ENCODE results near the gene OSBPL10. TPM values are rescaled to one million over a fixed set of nuclear protein-coding genes. Genes with fewer than 3 reads are reported as not detected.
A peak's percentile ranks its signal among the peaks of the same experiment; 100 is the strongest.

Gene OSBPL10
- total RNA-seq, 2 experiments from 2014 or later, result 0.26 to 2.3 TPM

DNA sequence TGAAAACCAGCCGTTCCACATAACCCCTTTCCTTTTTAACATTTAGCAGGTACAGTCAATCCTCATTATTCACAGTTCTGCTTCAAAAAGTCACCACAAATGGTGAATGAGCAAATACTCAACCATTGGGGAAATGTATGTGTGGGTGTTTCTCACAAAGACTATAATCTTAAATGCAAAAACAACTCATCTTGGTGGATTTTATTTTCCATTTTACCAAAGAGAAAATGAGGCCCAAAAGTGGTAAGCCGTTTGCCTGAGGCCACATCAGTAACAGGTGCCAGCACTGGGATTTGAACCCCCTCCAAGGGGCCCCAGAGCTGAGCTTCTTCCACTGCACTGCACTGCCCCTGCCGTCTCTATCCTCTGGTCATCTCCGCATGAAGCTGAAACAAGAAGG lies 208.8 kb downstream of the OSBPL10 start:
- Mint-ChIP-seq H3K9me3 (ENCODE audit: low read depth) (no peaks in the 10 kb centered on the region), H3K27me3 (no peaks in the 10 kb centered on the region), H3K4me1 (peaks cover 10% of the 10 kb centered on the region), H3K4me3 (no peak overlapping the region), H3K36me3 (peaks cover 4% of the 10 kb centered on the region), H3K27ac (no peak overlapping the region)
- DNase-seq (no peak), ATAC-seq (no peak)
- CTCF ChIA-PET, result no interaction called here

DNA sequence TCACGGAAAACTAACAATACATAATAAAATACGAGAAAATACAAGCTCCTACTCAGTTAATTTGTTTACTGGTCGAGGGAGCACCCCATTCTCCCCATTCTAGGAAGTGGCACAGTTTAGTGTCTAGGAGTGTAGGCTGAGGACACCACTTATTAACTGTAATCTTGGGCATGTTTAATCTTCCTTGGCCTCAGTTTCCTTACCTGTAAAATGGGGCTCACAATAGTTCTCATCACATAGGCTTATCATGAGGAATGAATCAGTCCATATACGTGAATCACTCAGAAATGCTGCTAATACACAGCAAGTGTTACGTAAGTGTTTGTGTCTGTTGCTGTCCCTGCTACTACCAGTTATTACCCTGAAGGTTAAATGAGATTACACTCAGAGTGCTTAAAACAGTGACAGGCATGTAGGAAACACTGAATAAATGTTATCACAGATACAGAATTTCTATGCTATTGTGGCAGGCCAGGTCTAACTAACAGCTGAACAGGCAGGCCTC lies 210.2 kb downstream of the OSBPL10 start:
- Mint-ChIP-seq H3K9me3 (ENCODE audit: low read depth) (no peaks in the 10 kb centered on the region), H3K4me3 (no peak overlapping the region), H3K27me3 (no peaks in the 10 kb centered on the region), H3K27ac (no peak overlapping the region), H3K36me3 (peaks cover 1% of the 10 kb centered on the region), H3K4me1 (peaks cover 17% of the 10 kb centered on the region)
- CTCF ChIA-PET, result no interaction called here
- no peak for DNase-seq
- no peak for ATAC-seq

DNA sequence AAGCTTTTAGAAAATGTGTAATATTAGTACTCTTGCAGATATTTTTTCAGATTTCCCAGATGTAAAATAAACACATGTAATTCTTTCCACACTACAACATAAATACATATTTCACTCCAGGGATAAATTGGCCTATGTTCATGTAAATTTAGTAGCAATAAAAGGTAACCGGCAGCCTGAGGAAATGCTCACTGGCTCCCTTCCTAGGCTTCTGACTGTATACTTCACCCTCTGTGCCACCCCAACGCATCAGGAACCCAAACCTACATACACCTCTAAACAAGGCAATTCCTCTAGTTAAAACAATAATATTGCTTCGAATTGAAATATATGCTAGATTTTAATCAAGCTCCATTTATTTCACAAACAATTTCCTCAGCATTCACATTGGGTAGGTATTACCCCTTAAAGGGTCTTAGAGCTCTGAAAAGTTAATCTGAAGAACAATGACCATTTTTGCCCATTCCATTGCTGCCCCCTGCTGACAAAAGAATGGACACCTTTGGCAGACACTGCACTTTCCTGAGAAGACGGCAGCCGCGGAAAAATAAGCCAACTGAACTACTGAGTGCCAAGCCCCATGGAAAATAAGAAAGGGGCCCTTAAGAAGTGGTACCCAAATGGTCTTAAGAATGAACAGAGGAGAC lies 212.5 kb downstream of the OSBPL10 start:
- DNase-seq (peak; percentile 65), ATAC-seq (no peak)
- Mint-ChIP-seq H3K27ac (no peak overlapping the region), H3K27me3 (no peaks in the 10 kb centered on the region), H3K36me3 (peaks cover 2% of the 10 kb centered on the region), H3K4me3 (no peak overlapping the region), H3K9me3 (ENCODE audit: low read depth) (no peaks in the 10 kb centered on the region), H3K4me1 (peaks cover 22% of the 10 kb centered on the region)
- CTCF ChIA-PET, result interaction anchor here (0.7 to 1.5 kb wide), 10 partner anchors 10 to 544 kb away, joined by 3 to 7 read pairs (median 4); no protein-coding TSS in a partner anchor

DNA sequence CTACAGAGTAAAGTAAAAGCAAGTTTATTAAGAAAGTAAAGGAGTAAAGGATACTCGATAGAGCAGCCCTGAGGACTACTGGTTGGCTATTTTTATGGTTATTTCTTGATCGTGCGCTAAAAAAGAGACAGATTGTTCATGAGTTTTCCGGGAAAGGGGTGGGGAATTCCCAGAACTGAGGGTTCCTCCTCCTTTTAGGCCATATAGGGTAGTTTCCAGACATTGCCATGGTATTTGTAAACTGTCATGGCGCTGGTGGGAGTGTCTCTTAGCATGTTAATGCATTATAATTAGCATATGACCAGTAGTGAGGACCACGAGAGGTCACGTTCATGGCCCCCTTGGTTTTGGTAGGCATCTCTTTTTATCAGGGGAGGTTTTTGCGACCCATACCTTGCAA lies 213.1 kb downstream of the OSBPL10 start:
- Mint-ChIP-seq H3K4me3 (no peak overlapping the region), H3K27me3 (no peaks in the 10 kb centered on the region), H3K4me1 (peaks cover 25% of the 10 kb centered on the region), H3K27ac (no peak overlapping the region), H3K9me3 (ENCODE audit: low read depth) (no peaks in the 10 kb centered on the region), H3K36me3 (peaks cover 2% of the 10 kb centered on the region)
- no peak for ATAC-seq
- no peak for DNase-seq
- CTCF ChIA-PET, result interaction anchor here (1.1 to 1.4 kb wide), 3 partner anchors 10 to 216 kb away, joined by 3 to 4 read pairs (median 3); no protein-coding TSS in a partner anchor

DNA sequence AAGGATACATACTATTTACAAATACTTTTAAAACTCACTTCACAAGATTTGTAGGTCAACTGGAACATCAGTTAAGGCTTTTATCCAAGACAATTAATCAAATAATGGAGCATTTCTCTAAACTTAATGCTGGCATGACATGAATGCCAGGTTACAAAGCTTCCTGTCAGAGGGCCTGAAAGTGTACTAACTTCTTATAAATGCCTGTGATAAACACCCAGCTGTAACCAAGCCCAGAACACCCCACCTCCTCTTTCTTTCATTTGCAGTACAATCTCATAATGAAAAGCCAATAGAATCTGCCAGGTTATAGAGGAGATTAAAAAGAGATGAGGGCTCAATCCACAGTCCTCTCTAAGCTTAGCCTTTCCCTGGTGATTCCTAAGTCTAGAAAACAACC lies 214.4 kb downstream of the OSBPL10 start:
- Mint-ChIP-seq H3K9me3 (ENCODE audit: low read depth) (no peaks in the 10 kb centered on the region), H3K27me3 (no peaks in the 10 kb centered on the region), H3K27ac (no peak overlapping the region), H3K4me3 (no peak overlapping the region), H3K4me1 (peaks cover 34% of the 10 kb centered on the region), H3K36me3 (peaks cover 2% of the 10 kb centered on the region)
- ATAC-seq, result no peak
- DNase-seq, result no peak
- CTCF ChIA-PET, result interaction anchor here (0.7 to 1.4 kb wide), 3 partner anchors 9 to 998 kb away, joined by 3 to 6 read pairs (median 3); no protein-coding TSS in a partner anchor

DNA sequence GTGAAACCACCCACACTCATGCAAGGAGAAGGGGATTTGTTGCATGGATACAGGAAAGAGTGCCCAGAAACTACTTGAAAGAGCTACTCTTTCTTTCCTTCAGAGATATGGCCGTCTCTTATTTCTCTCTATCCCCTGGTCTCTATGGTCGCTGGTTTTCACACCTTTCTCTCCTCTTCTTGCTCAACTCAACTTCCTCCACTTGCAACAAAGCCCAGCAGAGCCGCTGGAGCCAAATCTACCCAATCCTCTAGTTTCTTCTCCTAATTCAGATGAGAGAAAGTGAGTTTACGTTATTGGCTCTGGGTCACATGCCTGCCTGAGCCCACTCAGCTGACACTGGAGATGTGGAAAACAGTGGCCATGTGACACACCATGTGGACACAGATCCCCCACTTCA lies 215.2 kb downstream of the OSBPL10 start:
- CTCF ChIA-PET, result interaction anchor here (0.7 to 1.4 kb wide), 2 partner anchors 266 to 998 kb away, joined by 3 to 6 read pairs; no protein-coding TSS in a partner anchor
- Mint-ChIP-seq H3K9me3 (ENCODE audit: low read depth) (no peaks in the 10 kb centered on the region), H3K36me3 (peaks cover 2% of the 10 kb centered on the region), H3K4me3 (no peak overlapping the region), H3K27me3 (no peaks in the 10 kb centered on the region), H3K27ac (no peak overlapping the region), H3K4me1 (peaks cover 33% of the 10 kb centered on the region)
- no peak for ATAC-seq
- DNase-seq, result no peak

DNA sequence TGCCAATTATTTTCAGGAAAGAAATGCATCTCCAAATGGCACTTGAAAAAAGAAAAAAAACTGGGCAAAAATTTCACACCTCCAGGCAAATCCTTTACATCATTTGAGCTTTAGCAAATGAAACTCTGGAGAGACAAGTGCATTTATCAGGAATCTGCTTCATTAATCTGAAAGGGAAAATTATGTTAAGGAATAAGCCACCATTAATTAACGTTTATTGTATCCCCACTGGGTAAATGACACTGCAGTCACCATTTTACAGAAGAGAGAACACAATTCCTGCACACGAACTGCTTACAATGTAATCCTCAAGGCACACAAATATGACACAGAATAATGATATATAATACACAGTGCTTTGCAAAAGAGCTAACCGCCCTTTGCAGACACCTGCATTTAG lies 217.3 kb downstream of the OSBPL10 start:
- CTCF ChIA-PET, result interaction anchor here (1.1 kb wide), 1 partner anchor 9 kb away, joined by 3 read pairs; no protein-coding TSS in a partner anchor
- H3K9me3 Mint-ChIP-seq (ENCODE audit: low read depth), result no peaks in the 10 kb centered on the region
- H3K36me3 Mint-ChIP-seq, result peaks cover 3% of the 10 kb centered on the region
- DNase-seq (no peak), ATAC-seq (no peak)
- no peak overlapping the region for H3K4me3 Mint-ChIP-seq
- no peaks in the 10 kb centered on the region for H3K27me3 Mint-ChIP-seq
- H3K27ac Mint-ChIP-seq, result no peak overlapping the region
- peaks cover 31% of the 10 kb centered on the region for H3K4me1 Mint-ChIP-seq

DNA sequence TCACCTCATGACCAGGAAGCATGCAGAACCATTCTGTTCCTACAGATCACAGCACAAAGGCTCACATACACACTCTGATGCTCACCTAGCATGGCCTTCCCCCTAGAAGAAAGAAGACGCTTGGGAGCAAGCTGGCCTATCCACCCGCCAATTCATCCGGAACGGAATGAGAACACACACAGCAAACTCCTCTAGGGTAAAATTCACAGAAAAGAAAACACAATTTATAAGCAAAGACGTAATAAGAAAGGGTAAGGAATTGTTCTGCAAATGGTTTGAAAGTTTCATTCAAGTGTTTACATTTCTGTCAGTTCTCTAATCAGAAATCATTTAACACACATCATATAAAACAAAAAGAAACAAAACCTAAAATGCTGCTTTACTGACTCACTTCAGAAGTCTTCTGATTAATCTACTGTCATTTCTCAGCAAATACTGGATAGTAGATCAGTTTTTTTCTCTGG lies 218.1 kb downstream of the OSBPL10 start:
- Mint-ChIP-seq H3K4me1 (peaks cover 39% of the 10 kb centered on the region), H3K36me3 (peaks cover 9% of the 10 kb centered on the region), H3K9me3 (ENCODE audit: low read depth) (no peaks in the 10 kb centered on the region), H3K27ac (peak overlapping the region; percentile 68), H3K27me3 (no peaks in the 10 kb centered on the region), H3K4me3 (no peak overlapping the region)
- ATAC-seq (no peak), DNase-seq (no peak)
- CTCF ChIA-PET, result interaction anchor here (1.3 kb wide), 1 partner anchor 208 kb away, joined by 3 read pairs; no protein-coding TSS in a partner anchor

DNA sequence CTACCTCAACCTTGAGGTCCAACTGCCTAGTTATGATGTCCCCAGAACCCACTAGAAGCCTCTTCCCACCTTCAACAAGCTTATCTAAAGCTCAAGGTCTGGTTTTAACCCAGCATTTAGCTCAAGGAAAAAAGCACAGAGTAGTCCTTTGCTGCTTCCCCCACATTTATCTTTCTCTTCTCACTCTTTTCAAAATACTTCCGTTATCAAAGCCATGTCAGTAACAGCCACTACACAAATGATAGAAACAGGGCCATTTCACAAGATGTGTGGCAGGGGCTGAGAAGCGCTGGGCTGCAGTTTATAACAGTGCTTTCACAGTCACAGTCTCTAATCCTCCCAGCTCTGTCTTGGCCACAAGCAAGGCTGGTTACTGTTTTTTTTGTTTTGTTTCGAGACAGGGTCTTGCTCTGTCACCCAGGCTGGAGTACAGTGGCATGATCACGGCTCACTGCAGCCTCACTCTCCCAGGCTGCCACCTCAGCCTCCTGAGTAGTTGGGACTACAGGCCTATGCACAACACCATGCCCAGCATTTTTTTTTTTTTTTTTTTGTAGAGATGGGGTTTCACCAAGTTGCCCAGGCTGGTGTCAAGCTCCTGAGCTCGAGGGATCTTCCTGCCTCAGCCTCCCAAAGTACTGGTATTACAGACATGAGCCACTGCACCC lies 218.8 kb downstream of the OSBPL10 start:
- peak overlapping the region; percentile 64 for H3K27ac Mint-ChIP-seq
- CTCF ChIA-PET, result interaction anchor here (1.3 kb wide), 1 partner anchor 208 kb away, joined by 3 read pairs; no protein-coding TSS in a partner anchor
- H3K4me3 Mint-ChIP-seq, result no peak overlapping the region
- no peaks in the 10 kb centered on the region for H3K9me3 Mint-ChIP-seq (ENCODE audit: low read depth)
- no peak for DNase-seq
- no peaks in the 10 kb centered on the region for H3K27me3 Mint-ChIP-seq
- H3K36me3 Mint-ChIP-seq, result peaks cover 10% of the 10 kb centered on the region
- peak; percentile 53 for ATAC-seq
- H3K4me1 Mint-ChIP-seq, result peaks cover 41% of the 10 kb centered on the region

DNA sequence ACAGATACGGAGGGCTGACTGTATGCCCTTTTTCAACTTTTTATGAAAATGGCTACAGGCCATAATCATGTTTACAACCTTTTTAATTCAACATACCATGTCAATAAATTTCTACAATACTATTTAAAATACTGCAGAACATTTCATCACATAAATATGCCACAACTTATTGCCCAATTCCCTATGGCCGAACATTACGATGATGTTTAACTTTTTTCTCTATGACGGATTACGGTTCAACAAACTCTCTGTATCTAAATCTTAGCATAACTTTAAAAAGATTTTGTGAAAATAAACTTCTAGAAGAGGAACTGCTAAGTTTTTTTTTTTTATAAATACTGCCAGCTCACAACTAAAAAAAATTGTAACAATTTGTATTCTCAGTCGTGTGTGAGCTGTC lies 220.4 kb downstream of the OSBPL10 start:
- peaks cover 10% of the 10 kb centered on the region for H3K36me3 Mint-ChIP-seq
- H3K4me3 Mint-ChIP-seq, result no peak overlapping the region
- H3K4me1 Mint-ChIP-seq, result peaks cover 48% of the 10 kb centered on the region
- H3K27ac Mint-ChIP-seq, result no peak overlapping the region
- CTCF ChIA-PET, result no interaction called here
- no peaks in the 10 kb centered on the region for H3K27me3 Mint-ChIP-seq
- no peaks in the 10 kb centered on the region for H3K9me3 Mint-ChIP-seq (ENCODE audit: low read depth)
- no peak for DNase-seq
- ATAC-seq, result no peak

DNA sequence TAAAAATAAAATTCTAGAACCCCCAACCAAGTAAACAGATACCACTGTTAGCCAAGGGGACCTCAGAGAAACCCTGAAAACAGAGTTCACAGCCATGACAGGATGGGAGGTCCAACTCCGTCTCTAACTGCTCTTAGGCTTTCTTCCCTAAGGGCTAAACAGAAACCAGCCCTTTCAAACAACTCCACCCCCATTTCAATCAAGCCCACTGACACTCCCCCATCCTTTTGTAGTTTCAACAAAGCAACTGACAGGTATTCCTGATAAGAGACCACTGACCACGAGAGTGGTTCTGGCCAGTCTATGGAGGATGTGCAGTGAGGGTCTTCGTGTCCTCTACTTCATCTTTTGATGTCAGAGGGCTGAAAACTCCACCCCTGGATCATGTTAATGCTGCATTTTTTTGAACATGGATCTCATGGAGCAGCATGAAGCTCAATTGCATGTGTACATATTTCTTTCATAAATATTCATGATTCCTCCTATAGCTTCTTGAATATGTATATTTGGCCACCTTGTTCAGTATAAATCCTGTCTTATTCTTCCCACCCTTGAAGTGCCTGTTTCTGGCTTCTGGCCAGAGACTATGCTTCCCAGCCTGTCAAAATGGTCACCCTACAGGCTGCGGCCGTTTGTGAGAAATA lies 222.6 kb downstream of the OSBPL10 start:
- peaks cover 64% of the 10 kb centered on the region for H3K4me1 Mint-ChIP-seq

DNA sequence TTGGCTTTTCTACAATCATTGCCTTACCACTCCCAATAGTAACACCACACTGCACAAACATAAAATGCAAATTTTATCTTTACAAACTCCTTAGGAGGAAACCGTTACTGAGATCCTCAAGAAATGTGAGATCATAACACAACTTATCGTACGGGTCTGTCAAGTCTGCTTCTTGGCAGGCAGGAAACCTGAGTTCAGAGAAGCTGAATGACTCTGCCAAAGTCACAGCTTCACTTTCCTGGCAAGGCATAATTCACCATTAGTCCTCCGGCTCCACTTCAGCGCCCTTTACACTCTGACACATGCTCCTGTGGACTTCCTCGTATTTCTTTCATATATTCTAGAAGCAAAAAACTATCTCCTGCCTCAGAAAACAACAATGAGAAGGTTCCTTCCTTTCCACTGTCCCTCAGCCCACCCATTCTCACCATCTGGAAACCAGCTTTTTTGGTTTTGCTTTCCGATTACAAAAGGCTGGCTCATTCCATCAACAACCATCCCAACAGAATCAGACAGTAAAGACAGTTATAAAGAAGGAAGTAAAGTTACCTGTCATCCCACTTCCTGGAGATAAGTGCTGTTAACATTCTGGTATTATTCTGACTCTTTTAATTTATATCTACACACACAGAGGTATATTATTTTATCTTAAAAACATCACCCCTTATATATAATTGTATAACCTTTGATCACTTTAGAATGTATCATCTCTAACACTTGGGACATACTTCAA lies 225.0 kb downstream of the OSBPL10 start:
- DNase-seq (peak; percentile 60), ATAC-seq (peak; percentile 70)
- Mint-ChIP-seq H3K9me3 (ENCODE audit: low read depth) (no peaks in the 10 kb centered on the region), H3K4me1 (peaks cover 49% of the 10 kb centered on the region), H3K4me3 (peak overlapping the region; percentile 54), H3K27ac (peak overlapping the region; percentile 94), H3K27me3 (peaks cover 5% of the 10 kb centered on the region), H3K36me3 (peaks cover 14% of the 10 kb centered on the region)
- CTCF ChIA-PET, result interaction anchor here (0.9 to 1.7 kb wide), 2 partner anchors 11 to 205 kb away, joined by 3 to 4 read pairs; no protein-coding TSS in a partner anchor

More for the DNA sequence above, 222.6 kb downstream of the OSBPL10 start:
- Mint-ChIP-seq H3K4me3 (no peak overlapping the region), H3K9me3 (ENCODE audit: low read depth) (no peaks in the 10 kb centered on the region), H3K36me3 (peaks cover 13% of the 10 kb centered on the region), H3K27ac (peak overlapping the region; percentile 30), H3K27me3 (no peaks in the 10 kb centered on the region)
- ATAC-seq (no peak), DNase-seq (no peak)
- CTCF ChIA-PET, result interaction anchor here (1.2 kb wide), 1 partner anchor 10 kb away, joined by 3 read pairs; no protein-coding TSS in a partner anchor
